GM23338 (cell line): ENCODE data around the gene PFKFB2.

Experiments
- CREB1 ChIP-seq: fragments of 250-450 bp; sonication (Bioruptor Pico); IDR thresholded peaks from 2 replicates; pipeline ENCODE4 v1.5.0; 2020; ENCODE audit warnings: low read depth, mild to moderate bottlenecking, moderate library complexity
- EZH2 ChIP-seq: fragments of 200-600 bp; sonication (generic); IDR thresholded peaks from one replicate; pipeline ENCODE4 v1.8.0; 2017; ENCODE audit warnings: antibody characterized with exemption, mild to moderate bottlenecking, low read depth; ENCODE audit not compliant: unreplicated experiment
- EZH2phosphoT487 ChIP-seq: fragments of 200-600 bp; sonication (generic); IDR thresholded peaks from one replicate; pipeline ENCODE4 v1.8.1; 2018; ENCODE audit warnings: antibody characterized with exemption; ENCODE audit not compliant: unreplicated experiment
- JUNB ChIP-seq: IDR thresholded peaks from one replicate; pipeline ENCODE4 v1.6.1; 2016; ENCODE audit warnings: antibody characterized with exemption; ENCODE audit not compliant: unreplicated experiment
- NANOG ChIP-seq: IDR thresholded peaks from 2 replicates; pipeline ENCODE4 v1.6.1; 2016; ENCODE audit warnings: antibody characterized with exemption, borderline replicate concordance
- POLR2AphosphoS5 ChIP-seq: IDR thresholded peaks from 2 replicates; pipeline ENCODE4 v1.6.1; 2016; ENCODE audit warnings: antibody characterized with exemption, low read depth
- STAT1 ChIP-seq: IDR thresholded peaks from one replicate; pipeline ENCODE4 v1.6.1; 2016; ENCODE audit warnings: antibody characterized with exemption; ENCODE audit not compliant: unreplicated experiment
- ZNF114 ChIP-seq: fragments of 250-450 bp; sonication (Bioruptor Pico); IDR thresholded peaks from 2 replicates; pipeline ENCODE4 v1.5.0; 2020; ENCODE audit warnings: mild to moderate bottlenecking, moderate library complexity
- ZNF331 ChIP-seq: fragments of 250-450 bp; sonication (Bioruptor Pico); IDR thresholded peaks from 2 replicates; pipeline ENCODE4 v1.5.0; 2020; ENCODE audit warnings: low read depth, mild to moderate bottlenecking, moderate library complexity
- TF ChIP-seq, protein P1 (sequence below), 2 experiments: fragments of 200-600 bp in 1 of 2; sonication (generic) in 1 of 2; conservative IDR thresholded peaks; 2 replicates each; pipeline versions ENCODE4 v1.5.1 to v1.6.1; 2016 to 2017; ENCODE audit warnings: antibody characterized with exemption in 2 of 2, low read depth in 2 of 2, mild to moderate bottlenecking in 2 of 2, moderate library complexity in 1 of 2
- TF ChIP-seq, protein P2 (sequence below): IDR thresholded peaks from one replicate; pipeline ENCODE4 v1.6.1; 2018; ENCODE audit warnings: antibody characterized with exemption; ENCODE audit not compliant: unreplicated experiment
- TF ChIP-seq, protein P3 (sequence below): IDR thresholded peaks from 2 replicates; pipeline ENCODE4 v1.6.1; 2016; ENCODE audit warnings: antibody characterized with exemption
- TF ChIP-seq, protein P4 (sequence below): fragments of 250-450 bp; sonication (Bioruptor Pico); IDR thresholded peaks from 2 replicates; pipeline ENCODE4 v1.5.0; 2020; ENCODE audit warnings: mild to moderate bottlenecking, moderate library complexity

DNA sequence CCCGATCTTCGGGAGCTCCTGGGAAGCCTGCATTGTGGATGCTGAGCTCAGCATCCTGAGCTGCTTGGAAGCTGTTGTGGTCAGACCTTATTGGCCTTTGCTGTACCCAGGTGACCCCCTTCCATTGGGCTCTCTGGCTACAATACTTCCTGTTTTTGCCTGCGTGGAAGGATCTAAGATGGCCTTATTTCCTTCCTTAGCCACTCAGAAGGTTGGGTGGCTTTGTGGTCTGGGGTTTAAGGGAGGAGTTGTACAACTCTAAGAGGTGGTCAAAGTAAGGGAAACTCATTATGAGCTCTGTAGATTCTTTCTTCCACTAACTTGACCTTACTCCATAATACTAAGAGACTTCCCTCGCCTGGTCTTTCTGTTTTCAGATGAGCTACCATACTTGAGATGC is 17.7 kb downstream of the PFKFB2 start:
- TF ChIP-seq, protein P1, sequence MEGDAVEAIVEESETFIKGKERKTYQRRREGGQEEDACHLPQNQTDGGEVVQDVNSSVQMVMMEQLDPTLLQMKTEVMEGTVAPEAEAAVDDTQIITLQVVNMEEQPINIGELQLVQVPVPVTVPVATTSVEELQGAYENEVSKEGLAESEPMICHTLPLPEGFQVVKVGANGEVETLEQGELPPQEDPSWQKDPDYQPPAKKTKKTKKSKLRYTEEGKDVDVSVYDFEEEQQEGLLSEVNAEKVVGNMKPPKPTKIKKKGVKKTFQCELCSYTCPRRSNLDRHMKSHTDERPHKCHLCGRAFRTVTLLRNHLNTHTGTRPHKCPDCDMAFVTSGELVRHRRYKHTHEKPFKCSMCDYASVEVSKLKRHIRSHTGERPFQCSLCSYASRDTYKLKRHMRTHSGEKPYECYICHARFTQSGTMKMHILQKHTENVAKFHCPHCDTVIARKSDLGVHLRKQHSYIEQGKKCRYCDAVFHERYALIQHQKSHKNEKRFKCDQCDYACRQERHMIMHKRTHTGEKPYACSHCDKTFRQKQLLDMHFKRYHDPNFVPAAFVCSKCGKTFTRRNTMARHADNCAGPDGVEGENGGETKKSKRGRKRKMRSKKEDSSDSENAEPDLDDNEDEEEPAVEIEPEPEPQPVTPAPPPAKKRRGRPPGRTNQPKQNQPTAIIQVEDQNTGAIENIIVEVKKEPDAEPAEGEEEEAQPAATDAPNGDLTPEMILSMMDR (conservative IDR thresholded peaks at IDR 0.05; ENCODE audit: low read depth in 2 of 2): no peak
- TF ChIP-seq CREB1 (CRISPR knock-in tag) (no peak), POLR2AphosphoS5 (no peak), EZH2 (no peak), ZNF114 (CRISPR knock-in tag) (no peak), JUNB (no peak), NANOG (no peak), STAT1 (no peak), EZH2phosphoT487 (no peak), ZNF331 (CRISPR knock-in tag) (no peak)
- TF ChIP-seq, protein P2, sequence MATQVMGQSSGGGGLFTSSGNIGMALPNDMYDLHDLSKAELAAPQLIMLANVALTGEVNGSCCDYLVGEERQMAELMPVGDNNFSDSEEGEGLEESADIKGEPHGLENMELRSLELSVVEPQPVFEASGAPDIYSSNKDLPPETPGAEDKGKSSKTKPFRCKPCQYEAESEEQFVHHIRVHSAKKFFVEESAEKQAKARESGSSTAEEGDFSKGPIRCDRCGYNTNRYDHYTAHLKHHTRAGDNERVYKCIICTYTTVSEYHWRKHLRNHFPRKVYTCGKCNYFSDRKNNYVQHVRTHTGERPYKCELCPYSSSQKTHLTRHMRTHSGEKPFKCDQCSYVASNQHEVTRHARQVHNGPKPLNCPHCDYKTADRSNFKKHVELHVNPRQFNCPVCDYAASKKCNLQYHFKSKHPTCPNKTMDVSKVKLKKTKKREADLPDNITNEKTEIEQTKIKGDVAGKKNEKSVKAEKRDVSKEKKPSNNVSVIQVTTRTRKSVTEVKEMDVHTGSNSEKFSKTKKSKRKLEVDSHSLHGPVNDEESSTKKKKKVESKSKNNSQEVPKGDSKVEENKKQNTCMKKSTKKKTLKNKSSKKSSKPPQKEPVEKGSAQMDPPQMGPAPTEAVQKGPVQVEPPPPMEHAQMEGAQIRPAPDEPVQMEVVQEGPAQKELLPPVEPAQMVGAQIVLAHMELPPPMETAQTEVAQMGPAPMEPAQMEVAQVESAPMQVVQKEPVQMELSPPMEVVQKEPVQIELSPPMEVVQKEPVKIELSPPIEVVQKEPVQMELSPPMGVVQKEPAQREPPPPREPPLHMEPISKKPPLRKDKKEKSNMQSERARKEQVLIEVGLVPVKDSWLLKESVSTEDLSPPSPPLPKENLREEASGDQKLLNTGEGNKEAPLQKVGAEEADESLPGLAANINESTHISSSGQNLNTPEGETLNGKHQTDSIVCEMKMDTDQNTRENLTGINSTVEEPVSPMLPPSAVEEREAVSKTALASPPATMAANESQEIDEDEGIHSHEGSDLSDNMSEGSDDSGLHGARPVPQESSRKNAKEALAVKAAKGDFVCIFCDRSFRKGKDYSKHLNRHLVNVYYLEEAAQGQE: no peak
- TF ChIP-seq, protein P3, sequence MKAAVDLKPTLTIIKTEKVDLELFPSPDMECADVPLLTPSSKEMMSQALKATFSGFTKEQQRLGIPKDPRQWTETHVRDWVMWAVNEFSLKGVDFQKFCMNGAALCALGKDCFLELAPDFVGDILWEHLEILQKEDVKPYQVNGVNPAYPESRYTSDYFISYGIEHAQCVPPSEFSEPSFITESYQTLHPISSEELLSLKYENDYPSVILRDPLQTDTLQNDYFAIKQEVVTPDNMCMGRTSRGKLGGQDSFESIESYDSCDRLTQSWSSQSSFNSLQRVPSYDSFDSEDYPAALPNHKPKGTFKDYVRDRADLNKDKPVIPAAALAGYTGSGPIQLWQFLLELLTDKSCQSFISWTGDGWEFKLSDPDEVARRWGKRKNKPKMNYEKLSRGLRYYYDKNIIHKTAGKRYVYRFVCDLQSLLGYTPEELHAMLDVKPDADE: no peak
- TF ChIP-seq, protein P4, sequence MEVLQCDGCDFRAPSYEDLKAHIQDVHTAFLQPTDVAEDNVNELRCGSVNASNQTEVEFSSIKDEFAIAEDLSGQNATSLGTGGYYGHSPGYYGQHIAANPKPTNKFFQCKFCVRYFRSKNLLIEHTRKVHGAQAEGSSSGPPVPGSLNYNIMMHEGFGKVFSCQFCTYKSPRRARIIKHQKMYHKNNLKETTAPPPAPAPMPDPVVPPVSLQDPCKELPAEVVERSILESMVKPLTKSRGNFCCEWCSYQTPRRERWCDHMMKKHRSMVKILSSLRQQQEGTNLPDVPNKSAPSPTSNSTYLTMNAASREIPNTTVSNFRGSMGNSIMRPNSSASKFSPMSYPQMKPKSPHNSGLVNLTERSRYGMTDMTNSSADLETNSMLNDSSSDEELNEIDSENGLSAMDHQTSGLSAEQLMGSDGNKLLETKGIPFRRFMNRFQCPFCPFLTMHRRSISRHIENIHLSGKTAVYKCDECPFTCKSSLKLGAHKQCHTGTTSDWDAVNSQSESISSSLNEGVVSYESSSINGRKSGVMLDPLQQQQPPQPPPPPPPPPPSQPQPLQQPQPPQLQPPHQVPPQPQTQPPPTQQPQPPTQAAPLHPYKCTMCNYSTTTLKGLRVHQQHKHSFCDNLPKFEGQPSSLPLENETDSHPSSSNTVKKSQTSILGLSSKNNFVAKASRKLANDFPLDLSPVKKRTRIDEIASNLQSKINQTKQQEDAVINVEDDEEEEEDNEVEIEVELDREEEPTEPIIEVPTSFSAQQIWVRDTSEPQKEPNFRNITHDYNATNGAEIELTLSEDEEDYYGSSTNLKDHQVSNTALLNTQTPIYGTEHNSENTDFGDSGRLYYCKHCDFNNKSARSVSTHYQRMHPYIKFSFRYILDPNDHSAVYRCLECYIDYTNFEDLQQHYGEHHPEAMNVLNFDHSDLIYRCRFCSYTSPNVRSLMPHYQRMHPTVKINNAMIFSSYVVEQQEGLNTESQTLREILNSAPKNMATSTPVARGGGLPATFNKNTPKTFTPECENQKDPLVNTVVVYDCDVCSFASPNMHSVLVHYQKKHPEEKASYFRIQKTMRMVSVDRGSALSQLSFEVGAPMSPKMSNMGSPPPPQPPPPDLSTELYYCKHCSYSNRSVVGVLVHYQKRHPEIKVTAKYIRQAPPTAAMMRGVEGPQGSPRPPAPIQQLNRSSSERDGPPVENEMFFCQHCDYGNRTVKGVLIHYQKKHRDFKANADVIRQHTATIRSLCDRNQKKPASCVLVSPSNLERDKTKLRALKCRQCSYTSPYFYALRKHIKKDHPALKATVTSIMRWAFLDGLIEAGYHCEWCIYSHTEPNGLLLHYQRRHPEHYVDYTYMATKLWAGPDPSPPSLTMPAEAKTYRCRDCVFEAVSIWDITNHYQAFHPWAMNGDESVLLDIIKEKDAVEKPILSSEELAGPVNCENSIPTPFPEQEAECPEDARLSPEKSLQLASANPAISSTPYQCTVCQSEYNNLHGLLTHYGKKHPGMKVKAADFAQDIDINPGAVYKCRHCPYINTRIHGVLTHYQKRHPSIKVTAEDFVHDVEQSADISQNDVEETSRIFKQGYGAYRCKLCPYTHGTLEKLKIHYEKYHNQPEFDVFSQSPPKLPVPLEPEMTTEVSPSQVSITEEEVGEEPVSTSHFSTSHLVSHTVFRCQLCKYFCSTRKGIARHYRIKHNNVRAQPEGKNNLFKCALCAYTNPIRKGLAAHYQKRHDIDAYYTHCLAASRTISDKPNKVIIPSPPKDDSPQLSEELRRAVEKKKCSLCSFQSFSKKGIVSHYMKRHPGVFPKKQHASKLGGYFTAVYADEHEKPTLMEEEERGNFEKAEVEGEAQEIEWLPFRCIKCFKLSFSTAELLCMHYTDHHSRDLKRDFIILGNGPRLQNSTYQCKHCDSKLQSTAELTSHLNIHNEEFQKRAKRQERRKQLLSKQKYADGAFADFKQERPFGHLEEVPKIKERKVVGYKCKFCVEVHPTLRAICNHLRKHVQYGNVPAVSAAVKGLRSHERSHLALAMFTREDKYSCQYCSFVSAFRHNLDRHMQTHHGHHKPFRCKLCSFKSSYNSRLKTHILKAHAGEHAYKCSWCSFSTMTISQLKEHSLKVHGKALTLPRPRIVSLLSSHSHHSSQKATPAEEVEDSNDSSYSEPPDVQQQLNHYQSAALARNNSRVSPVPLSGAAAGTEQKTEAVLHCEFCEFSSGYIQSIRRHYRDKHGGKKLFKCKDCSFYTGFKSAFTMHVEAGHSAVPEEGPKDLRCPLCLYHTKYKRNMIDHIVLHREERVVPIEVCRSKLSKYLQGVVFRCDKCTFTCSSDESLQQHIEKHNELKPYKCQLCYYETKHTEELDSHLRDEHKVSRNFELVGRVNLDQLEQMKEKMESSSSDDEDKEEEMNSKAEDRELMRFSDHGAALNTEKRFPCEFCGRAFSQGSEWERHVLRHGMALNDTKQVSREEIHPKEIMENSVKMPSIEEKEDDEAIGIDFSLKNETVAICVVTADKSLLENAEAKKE (CRISPR knock-in tag): no peak
